H1 (cell line): ENCODE results near the gene MANEAL. TPM values are rescaled to one million over a fixed set of nuclear protein-coding genes. Genes with fewer than 3 reads are reported as not detected.

Experiments
- CTCF ChIA-PET: fragments of 300-600 bp; sonication (Branson Sonifier 250); formaldehyde crosslinking; loops from one replicate; lab custom pipeline; 2021; ENCODE audit not compliant: partially characterized antibody; lab: Charles Lee
- POLR2A ChIA-PET: fragments of 300-600 bp; sonication (Branson Sonifier 250); formaldehyde crosslinking; loops from one replicate; lab custom pipeline; 2021; ENCODE audit warnings: inconsistent platforms; ENCODE audit not compliant: partially characterized antibody; lab: Charles Lee
- DNase-seq, 2 experiments: peaks; one replicate each; pipeline versions ENCODE4 v3.0.0 to v3.0.0-alpha.2; 2010 to 2022; ENCODE audit warnings: low spot score in 2 of 2, low read depth in 1 of 2, mixed read lengths in 1 of 2
- FAIRE-seq: peaks from 2 replicates; lab custom pipeline; 2011; peaks lifted over from hg19 to GRCh38; lab: Jason Lieb, UNC
- H2AFZ ChIP-seq: 2 replicates; pipeline ENCODE4 v1.8.1; 2012; ENCODE audit warnings: low read length, inconsistent platforms
- H2AK5ac ChIP-seq: 2 replicates; pipeline ENCODE4 v1.6.1; 2013; ENCODE audit warnings: low read depth, low read length
- H2BK120ac ChIP-seq: replicated peaks from 2 replicates; pipeline ENCODE3; 2013; ENCODE audit warnings: low read depth, low read length, inconsistent platforms
- H2BK12ac ChIP-seq: 2 replicates; pipeline ENCODE4 v1.6.1; 2013; ENCODE audit warnings: low read depth, low read length
- H2BK15ac ChIP-seq: 2 replicates; pipeline ENCODE4 v1.6.1; 2013; ENCODE audit warnings: low read length
- H2BK20ac ChIP-seq: 2 replicates; pipeline ENCODE4 v1.6.1; 2013; ENCODE audit warnings: low read length
- H2BK5ac ChIP-seq: 2 replicates; pipeline ENCODE4 v1.6.1; 2013; ENCODE audit warnings: low read depth, low read length
- H3K14ac ChIP-seq: 2 replicates; pipeline ENCODE4 v1.6.1; 2013; ENCODE audit warnings: inconsistent platforms; ENCODE audit not compliant: insufficient read length
- H3K18ac ChIP-seq: 2 replicates; pipeline ENCODE4 v1.6.1; 2013; ENCODE audit warnings: low read length; ENCODE audit errors: extremely low read depth
- H3K23ac ChIP-seq: 2 replicates; pipeline ENCODE4 v1.6.1; 2013; ENCODE audit warnings: inconsistent platforms; ENCODE audit not compliant: insufficient read length
- H3K23me2 ChIP-seq: 2 replicates; pipeline ENCODE4 v1.6.1; 2013; ENCODE audit warnings: low read depth, low read length
- H3K27ac ChIP-seq: 2 replicates; pipeline ENCODE4 v1.6.1; 2011; ENCODE audit warnings: low read depth, low read length, inconsistent platforms
- H3K27me3 ChIP-seq, 4 experiments: replicated peaks in 1 of 4; 1 replicate in 1 of 4; 2 replicates in 3 of 4; pipeline versions ENCODE4 v1.6.1 to v1.8.1; 2011 to 2013; ENCODE audit warnings: low read length in 3 of 4, mild to moderate bottlenecking in 3 of 4, inconsistent platforms in 2 of 4, mixed read lengths in 2 of 4, moderate library complexity in 1 of 4; ENCODE audit not compliant: control insufficient read depth in 3 of 4, insufficient read depth in 3 of 4; ENCODE audit errors: extremely low read depth in 1 of 4
- H3K36me3 ChIP-seq, 4 experiments: 2 replicates each; pipeline versions ENCODE4 v1.6.1 to v1.8.1; 2011 to 2013; ENCODE audit warnings: mild to moderate bottlenecking in 4 of 4, low read length in 3 of 4, moderate library complexity in 2 of 4, control low read depth in 1 of 4, inconsistent platforms in 1 of 4; ENCODE audit not compliant: insufficient read depth in 4 of 4, control insufficient read depth in 2 of 4
- H3K4ac ChIP-seq: replicated peaks from 2 replicates; pipeline ENCODE3; 2013; ENCODE audit warnings: low read length, low read depth, mixed read lengths, inconsistent platforms; ENCODE audit not compliant: insufficient read length
- H3K4me1 ChIP-seq, 4 experiments: replicated peaks in 1 of 4; 1 replicate in 1 of 4; 2 replicates in 3 of 4; pipeline versions ENCODE4 v1.6.1 to v1.8.1; 2011 to 2013; ENCODE audit warnings: low read length in 3 of 4, inconsistent platforms in 2 of 4, mixed read lengths in 1 of 4; ENCODE audit not compliant: insufficient read depth in 4 of 4, control insufficient read depth in 3 of 4
- H3K4me2 ChIP-seq, 2 experiments: 2 replicates each; pipeline versions ENCODE4 v1.6.1 to v1.8.1; 2011 to 2013; ENCODE audit warnings: low read depth in 2 of 2, low read length in 2 of 2, control low read depth in 1 of 2, inconsistent platforms in 1 of 2, mild to moderate bottlenecking in 1 of 2; ENCODE audit not compliant: insufficient read depth in 1 of 2
- H3K4me3 ChIP-seq, 4 experiments: fragments of 200-600, 300-600 bp in 1 of 4; sonication (generic), shearing (Covaris generic), sonication (Bioruptor Twin) in 1 of 4; 2 replicates each; pipeline versions ENCODE4 v1.5.1 to v1.8.1; 2011 to 2016; ENCODE audit warnings: low read length in 4 of 4, low read depth in 3 of 4, control low read depth in 2 of 4, inconsistent platforms in 2 of 4, mild to moderate bottlenecking in 2 of 4, mixed read lengths in 1 of 4, moderate library complexity in 1 of 4; ENCODE audit not compliant: insufficient read depth in 2 of 4; ENCODE audit errors: extremely low read depth in 1 of 4
- H3K56ac ChIP-seq: replicated peaks from 2 replicates; pipeline ENCODE3; 2013; ENCODE audit warnings: low read depth, mild to moderate bottlenecking, mixed read lengths, low read length, inconsistent platforms; ENCODE audit not compliant: insufficient read length
- H3K79me1 ChIP-seq: 2 replicates; pipeline ENCODE4 v1.6.1; 2013; ENCODE audit warnings: low read depth, low read length, control low read depth
- H3K79me2 ChIP-seq, 2 experiments: 2 replicates each; pipeline versions ENCODE4 v1.6.1 to v1.8.1; 2012 to 2013; ENCODE audit warnings: low read length in 2 of 2, mild to moderate bottlenecking in 2 of 2, inconsistent platforms in 1 of 2; ENCODE audit not compliant: insufficient read depth in 2 of 2, control insufficient read depth in 1 of 2
- H3K9ac ChIP-seq, 4 experiments: replicated peaks in 1 of 4; 1 replicate in 1 of 4; 2 replicates in 3 of 4; pipeline versions ENCODE4 v1.6.1 to v1.8.1; 2011 to 2013; ENCODE audit warnings: low read depth in 3 of 4, low read length in 3 of 4, control low read depth in 2 of 4, mild to moderate bottlenecking in 2 of 4, moderate library complexity in 2 of 4, inconsistent platforms in 1 of 4; ENCODE audit errors: extremely low read depth in 1 of 4
- H3K9me3 ChIP-seq, 2 experiments: 2 replicates each; pipeline versions ENCODE4 v1.6.1 to v1.8.1; 2012 to 2013; ENCODE audit warnings: mild to moderate bottlenecking in 2 of 2, moderate library complexity in 2 of 2, control low read depth in 1 of 2, inconsistent platforms in 1 of 2, low read depth in 1 of 2, low read length in 1 of 2, mixed read lengths in 1 of 2; ENCODE audit not compliant: insufficient read depth in 2 of 2
- H4K20me1 ChIP-seq, 2 experiments: replicated peaks in 1 of 2; 2 replicates each; pipeline versions ENCODE3 to v1.8.1; 2011 to 2013; ENCODE audit warnings: inconsistent platforms in 2 of 2, low read length in 2 of 2, mild to moderate bottlenecking in 1 of 2; ENCODE audit not compliant: insufficient read depth in 2 of 2, control insufficient read depth in 1 of 2
- H4K5ac ChIP-seq: 2 replicates; pipeline ENCODE4 v1.6.1; 2013; ENCODE audit warnings: low read length, low read depth, mixed read lengths, inconsistent platforms; ENCODE audit not compliant: insufficient read length
- H4K8ac ChIP-seq: 2 replicates; pipeline ENCODE4 v1.8.0; 2013; ENCODE audit warnings: mild to moderate bottlenecking, moderate library complexity, low read length, inconsistent platforms; ENCODE audit not compliant: insufficient read depth; ENCODE audit errors: extremely low read depth
- H4K91ac ChIP-seq: replicated peaks from 2 replicates; pipeline ENCODE3; 2013; ENCODE audit warnings: low read length, mixed read lengths, inconsistent platforms; ENCODE audit not compliant: insufficient read length
- CREB1 ChIP-seq: IDR thresholded peaks from 2 replicates; pipeline ENCODE4 v1.6.1; 2012; ENCODE audit warnings: inconsistent platforms
- CTBP2 ChIP-seq: IDR thresholded peaks from 2 replicates; pipeline ENCODE4 v1.7.0; 2011; ENCODE audit warnings: borderline replicate concordance, mild to moderate bottlenecking, moderate library complexity, mixed read lengths, low read length; ENCODE audit not compliant: insufficient read depth, insufficient read length
- NANOG ChIP-seq: IDR thresholded peaks from 2 replicates; pipeline ENCODE4 v1.6.1; 2011; ENCODE audit warnings: low read length, low read depth, mild to moderate bottlenecking, inconsistent platforms; ENCODE audit not compliant: insufficient read depth, poor library complexity, severe bottlenecking
- PHF8 ChIP-seq: fragments of 200-600 bp; sonication (generic); conservative IDR thresholded peaks from 2 replicates; pipeline ENCODE4 v1.7.1; 2012; ENCODE audit warnings: low read depth, mild to moderate bottlenecking, inconsistent platforms, low read length, moderate library complexity
- RAD21 ChIP-seq, 2 experiments: IDR thresholded peaks in 1 of 2; conservative IDR thresholded peaks in 1 of 2; 2 replicates each; pipeline ENCODE4 v1.6.1; 2011; ENCODE audit warnings: low read depth in 2 of 2, low read length in 2 of 2, improper control_type of control experiment in 1 of 2, inconsistent platforms in 1 of 2, mild to moderate bottlenecking in 1 of 2, moderate library complexity in 1 of 2
- RXRA ChIP-seq: IDR thresholded peaks from 2 replicates; pipeline ENCODE4 v1.6.1; 2011; ENCODE audit warnings: low read depth, mild to moderate bottlenecking, low read length, moderate library complexity; ENCODE audit not compliant: insufficient read depth
- SIRT6 ChIP-seq: IDR thresholded peaks from one replicate; pipeline ENCODE4 v1.7.1; 2012; ENCODE audit warnings: low read length, inconsistent platforms
- SIX5 ChIP-seq: IDR thresholded peaks from 2 replicates; pipeline ENCODE4 v1.6.1; 2011; ENCODE audit warnings: mild to moderate bottlenecking, low read depth, low read length
- TEAD4 ChIP-seq: IDR thresholded peaks from 2 replicates; pipeline ENCODE4 v1.6.1; 2012; ENCODE audit warnings: low read depth, low read length, inconsistent platforms, mixed read lengths
- WGBS, 2 experiments: shearing (Covaris generic) in 1 of 2; methylation state at CpG; one replicate each; pipeline versions ENCODE4 v1.1.6 to v1.1.7; 2013 to 2015; ENCODE audit warnings: low lambda C conversion rate in 2 of 2, mixed read lengths in 2 of 2, inconsistent platforms in 1 of 2, low coverage in 1 of 2, missing lambda C conversion rate in 1 of 2; ENCODE audit not compliant: insufficient replicate concordance in 2 of 2, insufficient coverage in 1 of 2, insufficient read length in 1 of 2; ENCODE audit errors: extremely low coverage in 1 of 2, missing lambda C conversion rate in 1 of 2; 5-methylcytosine and 5-hydroxymethylcytosine counted together
- polyA plus RNA-seq, 7 experiments: library from polyadenylated mRNA; depleted of rRNA in 3 of 7; stranded (reverse) in 5 of 7; unstranded in 2 of 7; fragments of >200 nt in 5 of 7; fragments of 200-250 nt in 2 of 7; gene quantifications; 1 replicate in 5 of 7; 2 replicates in 1 of 7; 4 replicates in 1 of 7; pipeline versions ENCODE4 v1.2.1 to v1.2.3, GENCODE V29; 2011 to 2013; ENCODE audit warnings: missing spikeins in 2 of 7, mixed read lengths in 2 of 7
- total RNA-seq: library from RNA; stranded (reverse); fragmentation: NEBNext Ultra II Directional; extraction: Animal tissue kit (Norgen Biotek cat#: 25700); gene quantifications from 2 replicates; pipeline ENCODE4 v1.2.1, GENCODE V29; 2021
- TF ChIP-seq, protein P1 (sequence below), 3 experiments: IDR thresholded peaks; 1 replicate in 2 of 3; 2 replicates in 1 of 3; pipeline versions ENCODE4 v1.5.1 to v1.6.1; 2011; ENCODE audit warnings: low read length in 3 of 3, mild to moderate bottlenecking in 3 of 3, inconsistent platforms in 2 of 3, low read depth in 1 of 3, moderate library complexity in 1 of 3; ENCODE audit not compliant: insufficient read depth in 1 of 3; ENCODE audit errors: control extremely low read depth in 1 of 3

The MANEAL gene
- total and polyA plus RNA-seq, 2 of the 8 experiments (the other 6 are each of a cell fraction or from before 2014, with no cell fraction given) = 4.8 to 7.2 TPM

GRCh38 chr1:37817481-37817880 lies 23.8 kb downstream of the MANEAL start:
- POLR2A ChIA-PET = interaction anchor here (0.8 to 2.7 kb wide), 2 partner anchors 10 to 16 kb away, joined by 3 to 15 read pairs; partner anchors contain the start of genes C1orf122 and YRDC
- no peaks in the 10 kb centered on the region; the same call in 1 of the 2 replicates for H3K79me1 ChIP-seq
- TF ChIP-seq PHF8 (no peak), SIRT6 (no peak), RAD21 (IDR thresholded peaks at IDR 0.05 in 1 of 2, conservative IDR thresholded peaks at IDR 0.05 in 1 of 2; ENCODE audit: low read depth in 2 of 2, low read length in 2 of 2) (peak in 1 of 2 experiments; percentile 22; a peak in 2 of 4 replicates), CREB1 (peak; percentile 23; the same call in 1 of the 2 replicates), NANOG (no peak), SIX5 (no peak), RXRA (no peak), CTBP2 (no peak), TEAD4 (no peak)
- TF ChIP-seq, protein P1, sequence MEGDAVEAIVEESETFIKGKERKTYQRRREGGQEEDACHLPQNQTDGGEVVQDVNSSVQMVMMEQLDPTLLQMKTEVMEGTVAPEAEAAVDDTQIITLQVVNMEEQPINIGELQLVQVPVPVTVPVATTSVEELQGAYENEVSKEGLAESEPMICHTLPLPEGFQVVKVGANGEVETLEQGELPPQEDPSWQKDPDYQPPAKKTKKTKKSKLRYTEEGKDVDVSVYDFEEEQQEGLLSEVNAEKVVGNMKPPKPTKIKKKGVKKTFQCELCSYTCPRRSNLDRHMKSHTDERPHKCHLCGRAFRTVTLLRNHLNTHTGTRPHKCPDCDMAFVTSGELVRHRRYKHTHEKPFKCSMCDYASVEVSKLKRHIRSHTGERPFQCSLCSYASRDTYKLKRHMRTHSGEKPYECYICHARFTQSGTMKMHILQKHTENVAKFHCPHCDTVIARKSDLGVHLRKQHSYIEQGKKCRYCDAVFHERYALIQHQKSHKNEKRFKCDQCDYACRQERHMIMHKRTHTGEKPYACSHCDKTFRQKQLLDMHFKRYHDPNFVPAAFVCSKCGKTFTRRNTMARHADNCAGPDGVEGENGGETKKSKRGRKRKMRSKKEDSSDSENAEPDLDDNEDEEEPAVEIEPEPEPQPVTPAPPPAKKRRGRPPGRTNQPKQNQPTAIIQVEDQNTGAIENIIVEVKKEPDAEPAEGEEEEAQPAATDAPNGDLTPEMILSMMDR (IDR thresholded peaks at IDR 0.05; ENCODE audit: control extremely low read depth in 1 of 3, insufficient read depth in 1 of 3, low read depth in 1 of 3, low read length in 3 of 3) = peak; percentile 8 to 36 (median 23); a peak in 3 of 4 replicates

More at GRCh38 chr1:37817481-37817880, 23.8 kb downstream of the MANEAL start:
- Histone ChIP-seq H3K9ac (no peak overlapping the region), H3K4ac (no peak overlapping the region), H4K5ac (no peak overlapping the region), H3K79me2 (no peaks in the 10 kb centered on the region; a peak in 1 of 4 replicates), H4K8ac (no peak overlapping the region), H3K27ac (no peak overlapping the region), H3K36me3 (peaks cover 10 to 28% (median 22%) of the 10 kb centered on the region in 4 experiments), H3K27me3 (no peaks in the 10 kb centered on the region), H3K14ac (no peak overlapping the region), H3K56ac (no peak overlapping the region), H3K4me1 (no peaks in the 10 kb centered on the region), H3K4me2 (no peak overlapping the region), H2BK120ac (no peak overlapping the region), H2AK5ac (no peak overlapping the region), H3K18ac (no peak overlapping the region), H4K20me1 (peaks cover 0 to 12% of the 10 kb centered on the region in 2 experiments), H3K4me3 (no peak overlapping the region), H2BK20ac (no peak overlapping the region), H3K23ac (no peak overlapping the region), H2BK12ac (no peak overlapping the region), H3K9me3 (no peaks in the 10 kb centered on the region), H2BK5ac (no peak overlapping the region), H2BK15ac (no peak overlapping the region), H4K91ac (no peak overlapping the region), H2AFZ (no peak overlapping the region), H3K23me2 (no peaks in the 10 kb centered on the region)
- CTCF ChIA-PET = interaction anchor here (0.8 to 1.5 kb wide), 7 partner anchors 43 to 383 kb away, joined by 3 to 9 read pairs (median 3); partner anchors contain the start of genes MTF1 and SF3A3
- FAIRE-seq (peak; percentile 60), DNase-seq (no peak)
- WGBS, 2 experiments = 67% methylated on average over 2 of the region's 2 CpGs; no CpG with 5 or more reads in 1 of the 2 experiments
